Measurements from ENCODE around the gene BTNL3. TPM values are rescaled to one million over a fixed set of nuclear protein-coding genes. Genes with fewer than 3 reads are reported as not detected.

Gene BTNL3
- total RNA-seq, 1 experiment from 2014 or later = not detected

DNA sequence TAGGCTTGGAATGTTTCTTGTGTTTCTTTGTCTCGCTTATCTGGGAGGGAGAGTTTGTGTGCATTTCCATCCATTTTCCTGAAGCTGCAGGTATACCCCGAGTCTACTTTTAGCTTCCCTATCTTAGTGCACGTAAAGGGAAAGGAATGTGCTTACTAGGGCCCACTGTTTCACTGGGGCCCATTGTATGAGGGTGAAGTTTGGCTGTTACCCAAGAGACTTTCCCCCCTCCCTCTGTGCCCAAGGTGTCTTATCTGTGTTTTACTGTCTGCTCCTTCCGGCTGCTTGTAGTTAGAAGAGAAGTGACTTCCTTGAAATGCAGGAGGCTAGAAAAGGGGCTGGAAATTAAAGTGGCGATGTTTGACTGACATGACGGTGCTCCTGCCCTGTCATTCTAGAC, 12.1 kb upstream of the BTNL3 start:
- Histone ChIP-seq H3F3A (ENCODE audit: insufficient read depth, low read depth) (no peaks in the 10 kb centered on the region), H3K79me2 (ENCODE audit: low read depth) (no peaks in the 10 kb centered on the region), H3K9me2 (ENCODE audit: insufficient read depth) (no peaks in the 10 kb centered on the region), H3K9me3 (ENCODE audit: insufficient read depth, low read depth) (no peaks in the 10 kb centered on the region), H2AFZ (no peak overlapping the region), H3K4me2 (no peak overlapping the region), H3K4me1 (replicated peaks; ENCODE audit: insufficient read depth) (no peaks in the 10 kb centered on the region), H3K27me3 (ENCODE audit: insufficient read depth, low read depth) (no peaks in the 10 kb centered on the region), H3K36me3 (ENCODE audit: low read depth) (no peaks in the 10 kb centered on the region), H4K20me1 (ENCODE audit: insufficient read depth) (no peaks in the 10 kb centered on the region), H3K4me3 (no peak overlapping the region), H3K27ac (no peak overlapping the region)
- CTCF ChIA-PET = no interaction called here
- TF ChIP-seq, protein P1, sequence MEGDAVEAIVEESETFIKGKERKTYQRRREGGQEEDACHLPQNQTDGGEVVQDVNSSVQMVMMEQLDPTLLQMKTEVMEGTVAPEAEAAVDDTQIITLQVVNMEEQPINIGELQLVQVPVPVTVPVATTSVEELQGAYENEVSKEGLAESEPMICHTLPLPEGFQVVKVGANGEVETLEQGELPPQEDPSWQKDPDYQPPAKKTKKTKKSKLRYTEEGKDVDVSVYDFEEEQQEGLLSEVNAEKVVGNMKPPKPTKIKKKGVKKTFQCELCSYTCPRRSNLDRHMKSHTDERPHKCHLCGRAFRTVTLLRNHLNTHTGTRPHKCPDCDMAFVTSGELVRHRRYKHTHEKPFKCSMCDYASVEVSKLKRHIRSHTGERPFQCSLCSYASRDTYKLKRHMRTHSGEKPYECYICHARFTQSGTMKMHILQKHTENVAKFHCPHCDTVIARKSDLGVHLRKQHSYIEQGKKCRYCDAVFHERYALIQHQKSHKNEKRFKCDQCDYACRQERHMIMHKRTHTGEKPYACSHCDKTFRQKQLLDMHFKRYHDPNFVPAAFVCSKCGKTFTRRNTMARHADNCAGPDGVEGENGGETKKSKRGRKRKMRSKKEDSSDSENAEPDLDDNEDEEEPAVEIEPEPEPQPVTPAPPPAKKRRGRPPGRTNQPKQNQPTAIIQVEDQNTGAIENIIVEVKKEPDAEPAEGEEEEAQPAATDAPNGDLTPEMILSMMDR (conservative IDR thresholded peaks at IDR 0.05) = no peak
- no peak for DNase-seq
- intact Hi-C loops (cut with micrococcal nuclease; ENCODE audit: unreplicated experiment) = no loop called here
- no TSS peak for BruUV-seq (replicated peaks)
- POLR2A ChIA-PET (ENCODE audit: unreplicated experiment) = no interaction called here

DNA sequence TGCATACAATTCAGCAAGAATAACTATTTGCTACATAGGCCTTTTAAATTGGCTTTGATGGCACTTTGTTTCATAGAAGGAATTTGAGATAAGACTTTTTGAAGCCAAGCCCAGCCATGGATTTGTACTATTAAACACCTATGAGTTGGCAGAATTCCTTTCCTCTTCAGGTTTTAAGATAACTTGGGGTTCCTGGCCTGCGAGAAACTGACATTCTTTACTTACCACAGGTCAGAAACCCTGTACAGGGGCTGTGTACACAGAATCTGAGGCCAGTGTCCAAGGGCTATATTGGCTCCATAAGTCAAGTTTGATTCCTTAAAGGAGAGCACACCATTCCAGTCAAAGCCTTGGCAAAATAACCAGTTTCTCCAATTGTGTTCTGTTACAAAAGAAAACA, 10.8 kb upstream of the BTNL3 start:
- H3K36me3 ChIP-seq (ENCODE audit: low read depth) = no peaks in the 10 kb centered on the region
- no peak for TF ChIP-seq EZH2 (IDR thresholded peaks at IDR 0.05; ENCODE audit: low read depth)
- TF ChIP-seq, protein P1 (conservative IDR thresholded peaks at IDR 0.05) = no peak
- H3K4me3 ChIP-seq = no peak overlapping the region
- H3F3A ChIP-seq (ENCODE audit: insufficient read depth, low read depth) = no peaks in the 10 kb centered on the region
- H3K9me2 ChIP-seq (ENCODE audit: insufficient read depth) = no peaks in the 10 kb centered on the region
- H3K4me1 ChIP-seq (replicated peaks; ENCODE audit: insufficient read depth) = no peaks in the 10 kb centered on the region
- no peaks in the 10 kb centered on the region for H3K79me2 ChIP-seq (ENCODE audit: low read depth)
- H3K9me3 ChIP-seq (ENCODE audit: insufficient read depth, low read depth) = no peaks in the 10 kb centered on the region
- BruUV-seq (replicated peaks) = no TSS peak
- ChIA-PET CTCF (no interaction called here), POLR2A (ENCODE audit: unreplicated experiment) (no interaction called here)
- no peaks in the 10 kb centered on the region for H4K20me1 ChIP-seq (ENCODE audit: insufficient read depth)
- H3K27me3 ChIP-seq (ENCODE audit: insufficient read depth, low read depth) = no peaks in the 10 kb centered on the region
- H2AFZ ChIP-seq = no peak overlapping the region
- intact Hi-C loops (cut with micrococcal nuclease; ENCODE audit: unreplicated experiment) = no loop called here
- no peak overlapping the region for H3K4me2 ChIP-seq
- H3K27ac ChIP-seq = no peak overlapping the region
- DNase-seq = no peak

DNA sequence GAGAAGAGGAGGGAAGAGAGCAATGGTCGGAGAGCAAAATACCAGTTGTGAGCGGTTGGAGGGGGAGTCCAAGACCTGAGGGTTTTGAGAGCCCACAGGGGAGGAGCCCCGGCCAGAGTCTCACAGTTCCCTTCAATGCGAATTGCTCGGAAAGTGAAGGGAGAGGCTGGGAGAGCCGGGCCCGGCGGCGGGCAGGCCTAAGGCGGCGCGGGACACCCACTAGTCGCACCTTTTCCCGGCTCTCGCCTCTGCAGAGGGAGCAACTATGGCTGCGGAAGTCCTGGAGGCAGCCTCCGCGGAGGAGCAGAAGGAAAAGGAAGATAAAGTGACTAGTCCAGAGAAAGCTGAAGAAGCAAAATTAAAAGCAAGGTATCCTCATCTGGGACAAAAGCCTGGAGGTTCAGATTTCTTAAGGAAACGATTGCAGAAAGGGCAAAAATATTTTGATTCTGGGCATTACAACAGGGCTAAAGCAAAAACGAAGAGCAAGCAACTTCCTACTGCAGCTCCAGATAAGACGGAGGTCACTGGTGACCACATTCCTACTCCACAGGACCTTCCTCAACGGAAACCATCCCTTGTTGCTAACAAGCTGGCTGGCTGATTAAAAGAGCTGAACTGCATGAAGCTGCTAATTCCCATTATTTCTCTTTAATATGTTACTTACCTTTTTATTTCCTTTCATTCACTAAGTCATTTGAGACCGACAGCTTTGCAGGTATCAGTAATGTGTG, 6.5 kb upstream of the BTNL3 start:
- no peak for DNase-seq
- no peak overlapping the region for H3K27ac ChIP-seq
- no peaks in the 10 kb centered on the region for H3K27me3 ChIP-seq (ENCODE audit: insufficient read depth, low read depth)
- no peaks in the 10 kb centered on the region for H4K20me1 ChIP-seq (ENCODE audit: insufficient read depth)
- TF ChIP-seq EZH2 (IDR thresholded peaks at IDR 0.05; ENCODE audit: low read depth) = no peak
- TF ChIP-seq, protein P1 (conservative IDR thresholded peaks at IDR 0.05) = no peak
- no peak overlapping the region for H3K4me2 ChIP-seq
- no peaks in the 10 kb centered on the region for H3K4me1 ChIP-seq (replicated peaks; ENCODE audit: insufficient read depth)
- no peaks in the 10 kb centered on the region for H3K9me3 ChIP-seq (ENCODE audit: insufficient read depth, low read depth)
- H3K9me2 ChIP-seq (ENCODE audit: insufficient read depth) = no peaks in the 10 kb centered on the region
- ChIA-PET CTCF (no interaction called here), POLR2A (ENCODE audit: unreplicated experiment) (no interaction called here)
- no peak overlapping the region for H3K4me3 ChIP-seq
- H3F3A ChIP-seq (ENCODE audit: insufficient read depth, low read depth) = no peaks in the 10 kb centered on the region
- BruUV-seq (replicated peaks) = no TSS peak
- H2AFZ ChIP-seq = no peak overlapping the region
- intact Hi-C loops (cut with micrococcal nuclease; ENCODE audit: unreplicated experiment) = no loop called here
- no peaks in the 10 kb centered on the region for H3K36me3 ChIP-seq (ENCODE audit: low read depth)
- H3K79me2 ChIP-seq (ENCODE audit: low read depth) = no peaks in the 10 kb centered on the region
